Progenitor cell of endocrine pancreas (in vitro differentiated cells): Measurements from ENCODE around the gene YTHDF1. TPM values are rescaled to one million over a fixed set of nuclear protein-coding genes. Genes with fewer than 3 reads are reported as not detected.

Experiments used
- DNase-seq: peaks from one replicate; pipeline ENCODE4 v3.0.0; 2021; ENCODE audit warnings: low spot score; ENCODE audit not compliant: unreplicated experiment
- H3K27ac Mint-ChIP-seq: 2 replicates; pipeline ENCODE4 v1.8.0; 2021; ENCODE audit warnings: mild to moderate bottlenecking, moderate library complexity, mixed read lengths
- H3K27me3 Mint-ChIP-seq: 2 replicates; pipeline ENCODE4 v1.8.0; 2021; ENCODE audit warnings: mixed read lengths
- H3K36me3 Mint-ChIP-seq: 2 replicates; pipeline ENCODE4 v1.8.0; 2022; ENCODE audit warnings: mixed read lengths; ENCODE audit not compliant: insufficient read depth
- H3K4me1 Mint-ChIP-seq: 2 replicates; pipeline ENCODE4 v1.8.0; 2021; ENCODE audit warnings: low read depth, mixed read lengths
- H3K4me3 Mint-ChIP-seq: 2 replicates; pipeline ENCODE4 v1.8.0; 2021; ENCODE audit warnings: low read depth, mild to moderate bottlenecking, moderate library complexity, mixed read lengths
- H3K9me3 Mint-ChIP-seq: 2 replicates; pipeline ENCODE4 v1.8.0; 2021; ENCODE audit warnings: low read depth, mixed read lengths
- CTCF ChIP-seq: fragments of 200-600 bp; sonication (generic); IDR thresholded peaks from one replicate; pipeline ENCODE4 v1.5.0; 2021; ENCODE audit warnings: antibody characterized with exemption, mild to moderate bottlenecking; ENCODE audit not compliant: unreplicated experiment
- total RNA-seq: library from RNA; stranded (reverse); gene quantifications from 2 replicates; pipeline ENCODE4 v1.2.1, GENCODE V29; 2021

The YTHDF1 gene
- total RNA-seq, 1 donor from 2014 or later: 53.8 TPM

GRCh38 chr20:63186084-63186483 is 29.8 kb downstream of the YTHDF1 start:
- Mint-ChIP-seq H3K9me3 (no peaks in the 10 kb centered on the region), H3K36me3 (no peaks in the 10 kb centered on the region), H3K4me3 (no peak overlapping the region), H3K27me3 (peaks cover 20% of the 10 kb centered on the region), H3K27ac (no peak overlapping the region), H3K4me1 (no peaks in the 10 kb centered on the region)
- TF ChIP-seq CTCF: no peak
- DNase-seq: no peak

GRCh38 chr20:63185215-63185796 is 30.6 kb downstream of the YTHDF1 start:
- TF ChIP-seq CTCF: no peak
- no peaks in the 10 kb centered on the region for H3K36me3 Mint-ChIP-seq
- no peak overlapping the region for H3K4me3 Mint-ChIP-seq
- H3K27me3 Mint-ChIP-seq: peaks cover 28% of the 10 kb centered on the region
- H3K4me1 Mint-ChIP-seq: no peaks in the 10 kb centered on the region
- H3K9me3 Mint-ChIP-seq: no peaks in the 10 kb centered on the region
- DNase-seq: no peak
- H3K27ac Mint-ChIP-seq: no peak overlapping the region

GRCh38 chr20:63183422-63184146 is 32.3 kb downstream of the YTHDF1 start:
- Mint-ChIP-seq H3K4me1 (no peaks in the 10 kb centered on the region), H3K9me3 (no peaks in the 10 kb centered on the region), H3K27ac (no peak overlapping the region), H3K4me3 (no peak overlapping the region), H3K27me3 (peaks cover 36% of the 10 kb centered on the region), H3K36me3 (no peaks in the 10 kb centered on the region)
- peak; percentile 54 for DNase-seq
- TF ChIP-seq CTCF: peak; percentile 83

- H3K27me3 Mint-ChIP-seq: peaks cover 37% of the 10 kb centered on the region
- no peak overlapping the region for H3K4me3 Mint-ChIP-seq
Measured at GRCh38 chr20:63182946-63183415, 33.0 kb downstream of the YTHDF1 start.

GRCh38 chr20:63182425-63182824 is 33.5 kb downstream of the YTHDF1 start:
- peaks cover 39% of the 10 kb centered on the region for H3K27me3 Mint-ChIP-seq
- no peak overlapping the region for H3K4me3 Mint-ChIP-seq
- no peak overlapping the region for H3K27ac Mint-ChIP-seq
- no peaks in the 10 kb centered on the region for H3K9me3 Mint-ChIP-seq
- no peaks in the 10 kb centered on the region for H3K36me3 Mint-ChIP-seq
- no peak for TF ChIP-seq CTCF
- DNase-seq: no peak
- H3K4me1 Mint-ChIP-seq: peaks cover 2% of the 10 kb centered on the region

More at GRCh38 chr20:63182946-63183415, 33.0 kb downstream of the YTHDF1 start:
- H3K9me3 Mint-ChIP-seq: no peaks in the 10 kb centered on the region
- no peak for DNase-seq
- no peak overlapping the region for H3K27ac Mint-ChIP-seq
- no peaks in the 10 kb centered on the region for H3K36me3 Mint-ChIP-seq
- TF ChIP-seq CTCF: no peak
- H3K4me1 Mint-ChIP-seq: no peaks in the 10 kb centered on the region
